WTC11 (cell line): ENCODE results near the gene HGS.

Source experiments
- CDX4 ChIP-seq: fragments of 250-450 bp; sonication (Bioruptor Pico); IDR thresholded peaks from 2 replicates; pipeline ENCODE4 v1.9.0; 2021; ENCODE audit warnings: moderate library complexity, mild to moderate bottlenecking, inconsistent platforms, borderline replicate concordance
- EMX1 ChIP-seq: fragments of 250-450 bp; sonication (Bioruptor Pico); IDR thresholded peaks from 2 replicates; pipeline ENCODE4 v1.8.0; 2021; ENCODE audit warnings: mild to moderate bottlenecking
- FOXP1 ChIP-seq: sonication (generic); formaldehyde crosslinking; IDR thresholded peaks from 2 replicates; pipeline ENCODE4 v1.8.0; 2022; ENCODE audit warnings: missing genetic modification reagents, mild to moderate bottlenecking, moderate library complexity, borderline replicate concordance
- NR2C2 ChIP-seq: sonication (generic); formaldehyde crosslinking; IDR thresholded peaks from 2 replicates; pipeline ENCODE4 v1.8.0; 2022; ENCODE audit warnings: mild to moderate bottlenecking, missing genetic modification reagents
- SMAD3 ChIP-seq: sonication (generic); formaldehyde crosslinking; IDR thresholded peaks from 2 replicates; pipeline ENCODE4 v1.8.0; 2022; ENCODE audit warnings: missing genetic modification reagents, mild to moderate bottlenecking, borderline replicate concordance
- SP1 ChIP-seq: sonication (generic); formaldehyde crosslinking; conservative IDR thresholded peaks from 2 replicates; pipeline ENCODE4 v1.8.1; 2022; ENCODE audit warnings: missing genetic modification reagents
- TCF7 ChIP-seq: sonication (generic); formaldehyde crosslinking; IDR thresholded peaks from 2 replicates; pipeline ENCODE4 v1.8.0; 2022; ENCODE audit warnings: mild to moderate bottlenecking, low read depth, missing genetic modification reagents, moderate library complexity
- ZNF281 ChIP-seq: sonication (generic); formaldehyde crosslinking; IDR thresholded peaks from 2 replicates; pipeline ENCODE4 v1.8.0; 2023; ENCODE audit warnings: mild to moderate bottlenecking, missing genetic modification reagents
- TF ChIP-seq, protein P1 (sequence below): sonication (generic); formaldehyde crosslinking; conservative IDR thresholded peaks from 2 replicates; pipeline ENCODE4 v1.8.1; 2022; ENCODE audit warnings: mild to moderate bottlenecking, missing genetic modification reagents
- TF ChIP-seq, protein P2 (sequence below): fragments of 200-600 bp; IDR thresholded peaks from 2 replicates; pipeline ENCODE4 v1.8.0; 2022; ENCODE audit warnings: antibody characterized with exemption
- TF ChIP-seq, protein P3 (sequence below): sonication (generic); formaldehyde crosslinking; IDR thresholded peaks from 2 replicates; pipeline ENCODE4 v1.8.0; 2022; ENCODE audit warnings: mild to moderate bottlenecking, missing genetic modification reagents
- TF ChIP-seq, protein P4 (sequence below): sonication (generic); formaldehyde crosslinking; IDR thresholded peaks from 2 replicates; pipeline ENCODE4 v1.8.1; 2023; ENCODE audit warnings: mild to moderate bottlenecking, missing genetic modification reagents, moderate library complexity
- TF ChIP-seq, protein P5 (sequence below): sonication (generic); formaldehyde crosslinking; IDR thresholded peaks from 2 replicates; pipeline ENCODE4 v1.8.1; 2022; ENCODE audit warnings: mild to moderate bottlenecking, moderate library complexity, missing genetic modification reagents

- TF ChIP-seq, protein P1, sequence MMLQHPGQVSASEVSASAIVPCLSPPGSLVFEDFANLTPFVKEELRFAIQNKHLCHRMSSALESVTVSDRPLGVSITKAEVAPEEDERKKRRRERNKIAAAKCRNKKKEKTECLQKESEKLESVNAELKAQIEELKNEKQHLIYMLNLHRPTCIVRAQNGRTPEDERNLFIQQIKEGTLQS: no peak
- TF ChIP-seq, protein P2, sequence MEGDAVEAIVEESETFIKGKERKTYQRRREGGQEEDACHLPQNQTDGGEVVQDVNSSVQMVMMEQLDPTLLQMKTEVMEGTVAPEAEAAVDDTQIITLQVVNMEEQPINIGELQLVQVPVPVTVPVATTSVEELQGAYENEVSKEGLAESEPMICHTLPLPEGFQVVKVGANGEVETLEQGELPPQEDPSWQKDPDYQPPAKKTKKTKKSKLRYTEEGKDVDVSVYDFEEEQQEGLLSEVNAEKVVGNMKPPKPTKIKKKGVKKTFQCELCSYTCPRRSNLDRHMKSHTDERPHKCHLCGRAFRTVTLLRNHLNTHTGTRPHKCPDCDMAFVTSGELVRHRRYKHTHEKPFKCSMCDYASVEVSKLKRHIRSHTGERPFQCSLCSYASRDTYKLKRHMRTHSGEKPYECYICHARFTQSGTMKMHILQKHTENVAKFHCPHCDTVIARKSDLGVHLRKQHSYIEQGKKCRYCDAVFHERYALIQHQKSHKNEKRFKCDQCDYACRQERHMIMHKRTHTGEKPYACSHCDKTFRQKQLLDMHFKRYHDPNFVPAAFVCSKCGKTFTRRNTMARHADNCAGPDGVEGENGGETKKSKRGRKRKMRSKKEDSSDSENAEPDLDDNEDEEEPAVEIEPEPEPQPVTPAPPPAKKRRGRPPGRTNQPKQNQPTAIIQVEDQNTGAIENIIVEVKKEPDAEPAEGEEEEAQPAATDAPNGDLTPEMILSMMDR: no peak
- TF ChIP-seq SP1 (no peak), CDX4 (CRISPR knock-in tag) (no peak), ZNF281 (CRISPR knock-in tag) (no peak), EMX1 (CRISPR knock-in tag) (no peak), SMAD3 (CRISPR knock-in tag) (no peak), NR2C2 (CRISPR knock-in tag) (no peak), TCF7 (CRISPR knock-in tag) (no peak), FOXP1 (CRISPR knock-in tag) (no peak)
- TF ChIP-seq, protein P3, sequence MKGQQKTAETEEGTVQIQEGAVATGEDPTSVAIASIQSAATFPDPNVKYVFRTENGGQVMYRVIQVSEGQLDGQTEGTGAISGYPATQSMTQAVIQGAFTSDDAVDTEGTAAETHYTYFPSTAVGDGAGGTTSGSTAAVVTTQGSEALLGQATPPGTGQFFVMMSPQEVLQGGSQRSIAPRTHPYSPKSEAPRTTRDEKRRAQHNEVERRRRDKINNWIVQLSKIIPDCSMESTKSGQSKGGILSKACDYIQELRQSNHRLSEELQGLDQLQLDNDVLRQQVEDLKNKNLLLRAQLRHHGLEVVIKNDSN (CRISPR knock-in tag): no peak
- TF ChIP-seq, protein P4, sequence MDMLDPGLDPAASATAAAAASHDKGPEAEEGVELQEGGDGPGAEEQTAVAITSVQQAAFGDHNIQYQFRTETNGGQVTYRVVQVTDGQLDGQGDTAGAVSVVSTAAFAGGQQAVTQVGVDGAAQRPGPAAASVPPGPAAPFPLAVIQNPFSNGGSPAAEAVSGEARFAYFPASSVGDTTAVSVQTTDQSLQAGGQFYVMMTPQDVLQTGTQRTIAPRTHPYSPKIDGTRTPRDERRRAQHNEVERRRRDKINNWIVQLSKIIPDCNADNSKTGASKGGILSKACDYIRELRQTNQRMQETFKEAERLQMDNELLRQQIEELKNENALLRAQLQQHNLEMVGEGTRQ (CRISPR knock-in tag): no peak
- TF ChIP-seq, protein P5, sequence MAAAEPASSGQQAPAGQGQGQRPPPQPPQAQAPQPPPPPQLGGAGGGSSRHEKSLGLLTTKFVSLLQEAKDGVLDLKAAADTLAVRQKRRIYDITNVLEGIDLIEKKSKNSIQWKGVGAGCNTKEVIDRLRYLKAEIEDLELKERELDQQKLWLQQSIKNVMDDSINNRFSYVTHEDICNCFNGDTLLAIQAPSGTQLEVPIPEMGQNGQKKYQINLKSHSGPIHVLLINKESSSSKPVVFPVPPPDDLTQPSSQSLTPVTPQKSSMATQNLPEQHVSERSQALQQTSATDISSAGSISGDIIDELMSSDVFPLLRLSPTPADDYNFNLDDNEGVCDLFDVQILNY (CRISPR knock-in tag): no peak
Measured at GRCh38 chr17:81648707-81649085, 35.1 kb upstream of the HGS start.
